Stimulated activated CD4-positive, alpha-beta T cell treated with anti-CD3 and anti-CD28 coated beads, Interleukin-1b, Interleukin-23, amount 100 ng/mL, for 1 hour (primary cell): Measurements from ENCODE around the gene PNRC2.

Experiments used
- DNase-seq, 2 donors: peaks; one replicate each; pipeline ENCODE4 v3.0.0-alpha.2; 2020; ENCODE audit warnings: low read depth in 2 of 2

PNRC2 gene

GRCh38 chr1:23959461-23960290, at the start of gene PNRC2:
TSS of gene PNRC2 (plus strand) at chr1:23959828. CDS start at chr1:23961458, 1,630 bp downstream.
- DNase-seq = peak; percentile 82 to 90

- no peak for DNase-seq
Observed at GRCh38 chr1:23910144-23910543, 49.5 kb upstream of the PNRC2 start.

GRCh38 chr1:23910553-23911246, 48.9 kb upstream of the PNRC2 start:
- no peak for DNase-seq

- DNase-seq = no peak
Observed at GRCh38 chr1:23911921-23912320, 47.7 kb upstream of the PNRC2 start.

GRCh38 chr1:23913212-23913880, 46.3 kb upstream of the PNRC2 start, which contains the start of gene CNR2:
TSS of gene CNR2 (minus strand) at chr1:23913362. CDS start at chr1:23875617, 37,745 bp downstream.
- no peak for DNase-seq

- DNase-seq = no peak
Observed at GRCh38 chr1:23914921-23915320, 44.7 kb upstream of the PNRC2 start.

- DNase-seq = no peak
Observed at GRCh38 chr1:23915466-23915865, 44.2 kb upstream of the PNRC2 start.

GRCh38 chr1:23916209-23917131, 43.2 kb upstream of the PNRC2 start:
- peak in 1 of 2 donors; percentile 5 for DNase-seq

- DNase-seq = no peak
Observed at GRCh38 chr1:23922321-23922943, 37.2 kb upstream of the PNRC2 start.

GRCh38 chr1:23923592-23924499, 35.8 kb upstream of the PNRC2 start:
- DNase-seq = no peak

- DNase-seq = no peak
Observed at GRCh38 chr1:23924601-23925000, 35.0 kb upstream of the PNRC2 start.

GRCh38 chr1:23925279-23925678, 34.3 kb upstream of the PNRC2 start:
- DNase-seq = no peak

GRCh38 chr1:23927097-23927496, 32.5 kb upstream of the PNRC2 start:
- DNase-seq = no peak

- DNase-seq = no peak
Observed at GRCh38 chr1:23928789-23929188, 30.8 kb upstream of the PNRC2 start.

- DNase-seq = no peak
Observed at GRCh38 chr1:23930270-23930669, 29.4 kb upstream of the PNRC2 start.

- no peak for DNase-seq
Observed at GRCh38 chr1:23930861-23931490, 28.7 kb upstream of the PNRC2 start.

GRCh38 chr1:23931491-23931880, 28.1 kb upstream of the PNRC2 start:
- no peak for DNase-seq

- DNase-seq = no peak
Observed at GRCh38 chr1:23936481-23937176, 23.0 kb upstream of the PNRC2 start.

- no peak for DNase-seq
Observed at GRCh38 chr1:23947366-23947765, 12.3 kb upstream of the PNRC2 start.
